ENCODE measurements around the gene SLC30A4.
A peak's percentile ranks its signal among the peaks of the same experiment; 100 is the strongest.

Gene SLC30A4, protein sequence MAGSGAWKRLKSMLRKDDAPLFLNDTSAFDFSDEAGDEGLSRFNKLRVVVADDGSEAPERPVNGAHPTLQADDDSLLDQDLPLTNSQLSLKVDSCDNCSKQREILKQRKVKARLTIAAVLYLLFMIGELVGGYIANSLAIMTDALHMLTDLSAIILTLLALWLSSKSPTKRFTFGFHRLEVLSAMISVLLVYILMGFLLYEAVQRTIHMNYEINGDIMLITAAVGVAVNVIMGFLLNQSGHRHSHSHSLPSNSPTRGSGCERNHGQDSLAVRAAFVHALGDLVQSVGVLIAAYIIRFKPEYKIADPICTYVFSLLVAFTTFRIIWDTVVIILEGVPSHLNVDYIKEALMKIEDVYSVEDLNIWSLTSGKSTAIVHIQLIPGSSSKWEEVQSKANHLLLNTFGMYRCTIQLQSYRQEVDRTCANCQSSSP

DNA sequence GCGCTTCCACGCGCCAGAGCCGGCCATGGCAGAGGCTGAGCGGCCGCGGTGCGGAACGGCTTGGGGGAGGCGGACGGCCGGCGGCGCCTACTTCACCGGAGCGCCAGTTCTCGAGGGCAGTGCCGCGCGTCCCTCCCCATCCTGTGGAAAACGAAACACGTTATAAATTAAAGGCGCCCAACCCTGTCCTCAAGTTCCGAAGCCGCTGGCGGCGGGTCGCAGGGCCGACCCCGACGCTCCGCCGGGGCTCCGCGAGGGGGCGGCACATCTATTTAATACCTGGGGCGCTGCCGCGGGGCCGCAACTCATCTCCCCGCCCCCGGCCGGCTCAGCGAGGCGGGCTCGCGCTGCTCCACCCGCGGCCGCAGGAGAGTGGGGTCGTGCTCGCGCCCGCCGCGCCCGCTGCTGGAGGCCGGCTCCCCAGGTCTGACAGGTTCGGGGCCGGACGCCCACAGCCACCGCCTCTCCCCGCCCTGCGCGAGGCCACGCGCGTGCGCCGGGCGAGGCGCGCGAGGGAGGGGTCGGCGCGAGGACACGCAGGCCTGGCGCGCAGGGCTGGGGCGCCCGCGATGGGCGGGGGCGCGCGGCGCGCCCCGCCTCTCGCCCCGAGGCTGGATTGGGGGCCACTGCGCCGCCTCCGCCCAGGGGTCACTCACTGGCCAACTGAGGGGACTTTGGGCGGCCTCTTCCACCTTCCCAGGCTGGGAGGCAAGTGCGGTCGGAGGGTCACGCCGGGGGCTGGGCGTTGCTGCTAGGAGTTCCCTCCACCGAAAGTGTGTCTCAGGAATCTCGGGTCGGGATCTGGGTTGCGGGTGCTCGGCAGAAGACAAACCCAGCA is at the start of gene SLC30A4:
SLC30A4 (minus strand) TSS at position 428 of the 838 bp plus-strand sequence; CDS start at position 27, 401 bp downstream.
- H3K36me3 ChIP-seq (ENCODE audit: control insufficient read depth in 5 of 5, insufficient read depth in 5 of 5, low read length in 5 of 5) = no peaks in the 10 kb centered on the region
- peak within 1 kb of the TSS; percentile 67 to 97 (median 88) for H3K4me3 ChIP-seq (ENCODE audit: low read depth in 1 of 5, low read length in 5 of 5)
- H3K27me3 ChIP-seq (ENCODE audit: control insufficient read depth in 5 of 5, insufficient read depth in 4 of 5, low read length in 5 of 5) = no peaks in the 10 kb centered on the region
- H3K9ac ChIP-seq (ENCODE audit: low read length in 5 of 5) = peak within 1 kb of the TSS; percentile 81 to 97 (median 88)
- H3K4me1 ChIP-seq (ENCODE audit: control insufficient read depth in 5 of 5, insufficient read depth in 5 of 5, low read length in 5 of 5) = peaks cover 1 to 28% (median 22%) of the 10 kb centered on the region in 5 donors
- H3K9me3 ChIP-seq (ENCODE audit: control insufficient read depth in 5 of 5, low read length in 5 of 5) = no peaks in the 10 kb centered on the region
- peak within 1 kb of the TSS; percentile 69 for H3K27ac ChIP-seq (ENCODE audit: low read depth, low read length)

DNA sequence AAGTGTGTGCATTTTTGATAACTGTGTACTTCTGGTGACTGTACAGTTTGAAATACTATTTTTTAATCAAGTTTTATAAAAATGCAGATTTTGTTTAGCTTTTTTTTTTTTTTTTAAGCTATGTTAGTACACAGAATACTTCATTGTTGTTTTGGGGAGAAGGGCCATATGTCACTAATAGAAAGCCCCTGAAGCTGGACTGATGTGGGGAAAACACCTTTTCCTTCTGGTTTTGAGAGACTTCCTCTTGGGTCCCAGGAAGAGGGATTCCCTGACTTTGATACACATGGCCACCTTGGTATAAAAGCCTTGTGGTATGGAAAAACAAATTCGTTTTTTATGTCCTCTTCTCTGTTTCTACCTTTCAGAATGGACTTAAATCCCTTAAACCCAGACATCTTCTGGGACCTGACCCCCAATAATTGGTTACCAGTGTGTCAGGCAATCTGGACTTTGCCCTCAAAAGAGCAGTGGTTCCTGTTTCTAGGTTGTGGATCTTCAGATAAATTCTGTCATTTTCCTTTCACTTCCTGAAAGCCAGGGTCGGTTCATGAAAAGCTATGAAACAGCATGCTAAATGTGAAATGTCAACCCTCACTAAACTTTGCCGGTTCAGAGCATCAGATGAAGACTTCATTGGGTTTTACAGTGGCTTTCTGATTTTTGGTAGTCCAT is 33.5 kb upstream of the SLC30A4 start:
- no peak overlapping the region for H3K27ac ChIP-seq (ENCODE audit: low read depth, low read length)
- H3K9ac ChIP-seq (ENCODE audit: low read length in 5 of 5) = no peak overlapping the region
- H3K9me3 ChIP-seq (ENCODE audit: control insufficient read depth in 5 of 5, low read length in 5 of 5) = no peaks in the 10 kb centered on the region
- no peaks in the 10 kb centered on the region for H3K27me3 ChIP-seq (ENCODE audit: control insufficient read depth in 5 of 5, insufficient read depth in 4 of 5, low read length in 5 of 5)
- H3K4me1 ChIP-seq (ENCODE audit: control insufficient read depth in 5 of 5, insufficient read depth in 5 of 5, low read length in 5 of 5) = no peaks in the 10 kb centered on the region
- H3K4me3 ChIP-seq (ENCODE audit: low read depth in 1 of 5, low read length in 5 of 5) = no peak overlapping the region
- H3K36me3 ChIP-seq (ENCODE audit: control insufficient read depth in 5 of 5, insufficient read depth in 5 of 5, low read length in 5 of 5) = no peaks in the 10 kb centered on the region

DNA sequence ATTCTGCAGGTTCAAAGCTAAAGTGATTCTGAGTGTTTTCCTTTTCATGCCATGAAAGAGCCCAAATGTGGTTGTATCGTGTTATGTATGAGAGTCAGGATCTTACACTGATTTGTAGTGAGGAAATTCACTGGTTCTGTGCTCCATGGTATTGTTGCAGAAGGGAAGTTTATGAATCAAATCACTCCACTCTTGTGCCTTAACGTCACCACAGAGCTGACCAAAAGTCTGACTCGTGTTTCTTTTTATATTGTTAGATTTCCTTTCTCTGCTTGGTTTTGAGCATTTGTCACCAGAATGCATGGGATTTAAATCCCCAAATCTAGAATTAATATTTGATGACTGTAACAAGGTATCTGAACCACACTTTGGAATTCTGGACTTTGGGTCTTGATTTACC is 29.1 kb upstream of the SLC30A4 start:
- Histone ChIP-seq H3K9me3 (ENCODE audit: control insufficient read depth in 5 of 5, low read length in 5 of 5) (no peaks in the 10 kb centered on the region), H3K9ac (ENCODE audit: low read length in 5 of 5) (no peak overlapping the region), H3K4me3 (ENCODE audit: low read depth in 1 of 5, low read length in 5 of 5) (no peak overlapping the region), H3K4me1 (ENCODE audit: control insufficient read depth in 5 of 5, insufficient read depth in 5 of 5, low read length in 5 of 5) (no peaks in the 10 kb centered on the region), H3K27me3 (ENCODE audit: control insufficient read depth in 5 of 5, insufficient read depth in 4 of 5, low read length in 5 of 5) (peaks cover 0 to 6% (median 0%) of the 10 kb centered on the region in 5 donors), H3K27ac (ENCODE audit: low read depth, low read length) (no peak overlapping the region), H3K36me3 (ENCODE audit: control insufficient read depth in 5 of 5, insufficient read depth in 5 of 5, low read length in 5 of 5) (no peaks in the 10 kb centered on the region)

DNA sequence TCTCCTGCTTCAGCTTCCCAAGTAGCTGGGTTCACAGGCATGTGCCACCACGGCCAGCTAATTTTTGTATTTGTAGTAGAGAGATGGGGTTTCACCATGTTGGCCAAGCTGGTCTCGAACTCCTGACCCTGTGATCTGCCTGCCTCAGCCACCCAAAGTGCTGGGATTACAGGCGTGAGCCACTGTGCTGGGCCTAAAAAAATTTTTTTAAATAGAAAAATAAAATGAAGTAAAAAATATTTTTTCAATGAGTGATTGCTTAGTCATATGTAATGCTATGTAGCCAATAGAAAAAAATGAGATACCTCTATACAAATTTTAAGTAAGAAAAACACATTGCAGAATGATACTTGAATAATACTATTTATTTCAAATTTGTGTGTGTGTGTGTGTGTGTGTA is 27.9 kb upstream of the SLC30A4 start:
- Histone ChIP-seq H3K9ac (ENCODE audit: low read length in 5 of 5) (no peak overlapping the region), H3K9me3 (ENCODE audit: control insufficient read depth in 5 of 5, low read length in 5 of 5) (no peaks in the 10 kb centered on the region), H3K36me3 (ENCODE audit: control insufficient read depth in 5 of 5, insufficient read depth in 5 of 5, low read length in 5 of 5) (no peaks in the 10 kb centered on the region), H3K4me3 (ENCODE audit: low read depth in 1 of 5, low read length in 5 of 5) (no peak overlapping the region), H3K27ac (ENCODE audit: low read depth, low read length) (no peak overlapping the region), H3K27me3 (ENCODE audit: control insufficient read depth in 5 of 5, insufficient read depth in 4 of 5, low read length in 5 of 5) (peaks cover 0 to 6% (median 0%) of the 10 kb centered on the region in 5 donors), H3K4me1 (ENCODE audit: control insufficient read depth in 5 of 5, insufficient read depth in 5 of 5, low read length in 5 of 5) (no peaks in the 10 kb centered on the region)

DNA sequence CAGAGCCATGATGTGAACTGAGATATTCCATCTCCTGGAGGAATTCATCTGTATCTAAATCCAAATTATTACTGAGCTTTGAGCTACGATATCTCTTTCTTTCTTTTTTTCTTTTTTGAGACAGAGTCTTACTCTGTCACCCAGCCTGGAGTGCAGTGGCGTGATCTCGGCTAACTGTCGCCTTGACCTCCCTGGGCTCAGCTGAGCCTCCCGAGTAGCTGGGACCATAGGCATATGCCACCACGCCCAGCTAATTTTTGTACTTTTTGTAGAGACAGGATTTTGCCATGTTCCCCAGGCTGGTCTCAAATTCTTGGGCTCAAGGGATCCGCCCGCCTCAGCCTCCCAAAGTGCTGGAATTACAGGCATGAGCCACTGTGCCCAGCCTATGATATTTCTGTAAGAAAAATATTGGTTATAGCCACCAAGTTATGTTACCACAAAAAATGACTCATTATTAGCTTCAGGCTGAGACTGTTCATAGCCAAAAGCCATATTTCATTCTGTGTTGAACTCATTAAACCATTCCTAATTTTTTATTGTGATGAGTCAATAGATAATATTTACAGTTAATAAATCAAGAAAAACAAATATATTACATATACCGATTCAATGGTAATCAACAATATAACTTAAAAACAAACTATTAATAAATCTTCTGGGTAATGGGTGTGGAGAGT is 27.1 kb upstream of the SLC30A4 start:
- Histone ChIP-seq H3K9ac (ENCODE audit: low read length in 5 of 5) (no peak overlapping the region), H3K4me3 (ENCODE audit: low read depth in 1 of 5, low read length in 5 of 5) (no peak overlapping the region), H3K4me1 (ENCODE audit: control insufficient read depth in 5 of 5, insufficient read depth in 5 of 5, low read length in 5 of 5) (no peaks in the 10 kb centered on the region), H3K27ac (ENCODE audit: low read depth, low read length) (no peak overlapping the region), H3K36me3 (ENCODE audit: control insufficient read depth in 5 of 5, insufficient read depth in 5 of 5, low read length in 5 of 5) (no peaks in the 10 kb centered on the region), H3K9me3 (ENCODE audit: control insufficient read depth in 5 of 5, low read length in 5 of 5) (no peaks in the 10 kb centered on the region), H3K27me3 (ENCODE audit: control insufficient read depth in 5 of 5, insufficient read depth in 4 of 5, low read length in 5 of 5) (peaks cover 0 to 6% (median 0%) of the 10 kb centered on the region in 5 donors)

DNA sequence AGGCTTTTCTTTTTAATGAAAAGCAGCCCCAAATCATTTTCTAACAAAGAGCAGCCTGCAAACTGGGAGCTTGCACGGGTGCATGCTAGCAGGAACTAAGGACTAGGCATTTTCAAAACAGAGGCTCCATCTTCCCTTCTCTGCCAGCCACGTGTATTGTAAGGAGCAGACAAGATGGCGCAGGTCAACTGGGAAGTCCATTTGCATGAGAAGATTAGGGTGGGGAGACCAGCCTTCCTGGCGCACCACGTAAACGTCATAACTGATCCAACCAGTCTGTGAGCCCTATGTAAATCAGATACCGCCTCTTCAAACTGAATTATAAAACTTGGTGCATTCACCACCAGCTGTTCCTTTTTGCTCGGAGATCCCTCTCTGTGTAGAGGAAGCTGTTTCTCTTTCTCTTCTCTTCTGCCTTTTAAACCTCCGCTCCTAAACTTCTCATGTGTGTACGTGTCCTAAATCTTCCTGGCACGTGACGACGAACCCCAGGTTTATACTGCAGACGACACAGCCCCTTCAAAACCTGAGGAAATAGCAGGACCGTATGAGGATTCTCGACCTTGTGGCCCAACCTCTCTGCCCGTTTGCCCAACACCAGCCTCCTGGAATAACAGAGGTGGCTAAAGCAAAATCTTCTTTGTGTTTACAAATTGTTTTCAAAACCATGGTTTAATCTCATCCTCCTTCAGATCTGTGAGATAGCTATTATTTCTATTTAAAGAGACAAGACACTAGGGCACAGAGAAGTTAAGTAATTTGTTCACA is 26.4 kb upstream of the SLC30A4 start:
- Histone ChIP-seq H3K4me1 (ENCODE audit: control insufficient read depth in 5 of 5, insufficient read depth in 5 of 5, low read length in 5 of 5) (no peaks in the 10 kb centered on the region), H3K4me3 (ENCODE audit: low read depth in 1 of 5, low read length in 5 of 5) (no peak overlapping the region), H3K27me3 (ENCODE audit: control insufficient read depth in 5 of 5, insufficient read depth in 4 of 5, low read length in 5 of 5) (peaks cover 0 to 6% (median 0%) of the 10 kb centered on the region in 5 donors), H3K27ac (ENCODE audit: low read depth, low read length) (no peak overlapping the region), H3K9ac (ENCODE audit: low read length in 5 of 5) (no peak overlapping the region), H3K9me3 (ENCODE audit: control insufficient read depth in 5 of 5, low read length in 5 of 5) (no peaks in the 10 kb centered on the region), H3K36me3 (ENCODE audit: control insufficient read depth in 5 of 5, insufficient read depth in 5 of 5, low read length in 5 of 5) (no peaks in the 10 kb centered on the region)

DNA sequence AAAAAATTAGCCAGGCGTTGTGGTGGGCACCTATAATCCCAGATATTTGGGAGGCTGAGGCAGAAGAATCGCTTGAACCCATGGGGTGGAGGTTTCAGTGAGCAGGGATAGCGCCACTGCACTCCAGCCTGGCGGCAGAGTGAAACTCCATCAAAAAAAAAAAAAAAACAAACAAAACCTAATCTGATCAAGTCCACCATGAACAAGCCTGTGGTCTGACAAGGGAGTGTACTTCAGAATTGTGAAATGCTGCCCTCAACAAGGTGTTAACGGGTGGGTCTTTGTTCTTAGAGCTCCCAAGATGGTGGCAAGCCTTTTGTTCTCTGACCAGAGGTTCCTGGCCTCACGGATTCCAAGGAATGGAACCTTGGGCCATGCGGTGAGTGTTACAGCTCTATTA is 24.2 kb upstream of the SLC30A4 start:
- Histone ChIP-seq H3K9ac (ENCODE audit: low read length in 5 of 5) (no peak overlapping the region), H3K27me3 (ENCODE audit: control insufficient read depth in 5 of 5, insufficient read depth in 4 of 5, low read length in 5 of 5) (peaks cover 0 to 6% (median 0%) of the 10 kb centered on the region in 5 donors), H3K4me3 (ENCODE audit: low read depth in 1 of 5, low read length in 5 of 5) (no peak overlapping the region), H3K36me3 (ENCODE audit: control insufficient read depth in 5 of 5, insufficient read depth in 5 of 5, low read length in 5 of 5) (no peaks in the 10 kb centered on the region), H3K9me3 (ENCODE audit: control insufficient read depth in 5 of 5, low read length in 5 of 5) (no peaks in the 10 kb centered on the region), H3K4me1 (ENCODE audit: control insufficient read depth in 5 of 5, insufficient read depth in 5 of 5, low read length in 5 of 5) (no peaks in the 10 kb centered on the region), H3K27ac (ENCODE audit: low read depth, low read length) (no peak overlapping the region)

DNA sequence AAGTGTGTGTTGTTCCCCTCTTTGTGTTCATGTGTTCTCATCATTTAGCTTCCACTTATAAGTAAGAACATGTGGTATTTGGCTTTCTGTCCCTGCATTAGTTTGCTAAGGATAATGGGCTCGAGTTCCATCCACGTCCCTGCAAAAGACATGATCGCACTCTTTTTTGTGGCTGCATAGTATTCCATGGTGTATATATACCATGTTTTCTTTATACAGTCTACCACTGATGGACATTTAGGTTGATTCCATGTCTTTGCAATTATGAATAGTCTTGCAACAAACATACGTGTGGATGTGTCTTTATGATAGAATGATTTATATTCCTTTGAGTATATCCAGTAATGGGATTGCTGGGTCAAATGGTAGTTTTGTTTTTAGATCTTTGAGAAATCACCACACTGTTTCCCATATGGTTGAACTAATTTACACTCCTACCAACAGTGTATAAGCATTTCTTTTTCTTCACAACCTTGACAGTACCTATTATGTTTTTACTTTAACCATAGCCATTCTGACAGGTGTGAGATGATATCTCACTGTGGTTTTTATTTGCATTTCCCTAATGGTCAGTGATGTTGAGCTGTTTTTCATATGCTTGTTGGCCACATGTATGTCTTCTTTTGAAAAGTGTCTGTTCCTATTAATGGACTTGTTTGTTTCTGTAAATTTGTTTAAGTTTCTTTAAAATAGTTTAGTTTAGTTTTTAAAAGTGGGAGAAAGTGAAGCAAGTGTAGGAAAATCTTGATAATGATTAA is 21.9 kb upstream of the SLC30A4 start:
- Histone ChIP-seq H3K36me3 (ENCODE audit: control insufficient read depth in 5 of 5, insufficient read depth in 5 of 5, low read length in 5 of 5) (no peaks in the 10 kb centered on the region), H3K9me3 (ENCODE audit: control insufficient read depth in 5 of 5, low read length in 5 of 5) (no peaks in the 10 kb centered on the region), H3K4me1 (ENCODE audit: control insufficient read depth in 5 of 5, insufficient read depth in 5 of 5, low read length in 5 of 5) (no peaks in the 10 kb centered on the region), H3K27ac (ENCODE audit: low read depth, low read length) (no peak overlapping the region), H3K9ac (ENCODE audit: low read length in 5 of 5) (no peak overlapping the region), H3K4me3 (ENCODE audit: low read depth in 1 of 5, low read length in 5 of 5) (no peak overlapping the region), H3K27me3 (ENCODE audit: control insufficient read depth in 5 of 5, insufficient read depth in 4 of 5, low read length in 5 of 5) (peaks cover 0 to 6% (median 0%) of the 10 kb centered on the region in 5 donors)

Data from subcutaneous abdominal adipose tissue (tissue), 5 donors.